ENCODE results near the gene C2orf69. TPM values are rescaled to one million over a fixed set of nuclear protein-coding genes. Genes with fewer than 3 reads are reported as not detected.

The C2orf69 gene
- total and polyA plus RNA-seq, 2 of the 13 experiments (the other 11 are each of a cell fraction or from before 2014, with no cell fraction given): 4.8 to 19.3 TPM

GRCh38 chr2:199955339-199956061 is 44.4 kb downstream of the C2orf69 start, which contains the start of the genes MAIP1 and TYW5 (continued):
- TF ChIP-seq PLSCR1 (CRISPR knock-in tag; IDR thresholded peaks at IDR 0.05; ENCODE audit: borderline replicate concordance): 0 out of 2 replicates have a peak, but pooled peaks have one; percentile 50
- TF ChIP-seq SIX4 (CRISPR knock-in tag; IDR thresholded peaks at IDR 0.05): peak; percentile 72; the same call in 1 of the 2 replicates
- no peak for TF ChIP-seq SYNCRIP (IDR thresholded peaks at IDR 0.05; ENCODE audit: insufficient read depth, low read depth, low read length)
- TF ChIP-seq MXD1 (CRISPR knock-in tag; IDR thresholded peaks at IDR 0.05): peak; percentile 94
- TF ChIP-seq, protein P1, sequence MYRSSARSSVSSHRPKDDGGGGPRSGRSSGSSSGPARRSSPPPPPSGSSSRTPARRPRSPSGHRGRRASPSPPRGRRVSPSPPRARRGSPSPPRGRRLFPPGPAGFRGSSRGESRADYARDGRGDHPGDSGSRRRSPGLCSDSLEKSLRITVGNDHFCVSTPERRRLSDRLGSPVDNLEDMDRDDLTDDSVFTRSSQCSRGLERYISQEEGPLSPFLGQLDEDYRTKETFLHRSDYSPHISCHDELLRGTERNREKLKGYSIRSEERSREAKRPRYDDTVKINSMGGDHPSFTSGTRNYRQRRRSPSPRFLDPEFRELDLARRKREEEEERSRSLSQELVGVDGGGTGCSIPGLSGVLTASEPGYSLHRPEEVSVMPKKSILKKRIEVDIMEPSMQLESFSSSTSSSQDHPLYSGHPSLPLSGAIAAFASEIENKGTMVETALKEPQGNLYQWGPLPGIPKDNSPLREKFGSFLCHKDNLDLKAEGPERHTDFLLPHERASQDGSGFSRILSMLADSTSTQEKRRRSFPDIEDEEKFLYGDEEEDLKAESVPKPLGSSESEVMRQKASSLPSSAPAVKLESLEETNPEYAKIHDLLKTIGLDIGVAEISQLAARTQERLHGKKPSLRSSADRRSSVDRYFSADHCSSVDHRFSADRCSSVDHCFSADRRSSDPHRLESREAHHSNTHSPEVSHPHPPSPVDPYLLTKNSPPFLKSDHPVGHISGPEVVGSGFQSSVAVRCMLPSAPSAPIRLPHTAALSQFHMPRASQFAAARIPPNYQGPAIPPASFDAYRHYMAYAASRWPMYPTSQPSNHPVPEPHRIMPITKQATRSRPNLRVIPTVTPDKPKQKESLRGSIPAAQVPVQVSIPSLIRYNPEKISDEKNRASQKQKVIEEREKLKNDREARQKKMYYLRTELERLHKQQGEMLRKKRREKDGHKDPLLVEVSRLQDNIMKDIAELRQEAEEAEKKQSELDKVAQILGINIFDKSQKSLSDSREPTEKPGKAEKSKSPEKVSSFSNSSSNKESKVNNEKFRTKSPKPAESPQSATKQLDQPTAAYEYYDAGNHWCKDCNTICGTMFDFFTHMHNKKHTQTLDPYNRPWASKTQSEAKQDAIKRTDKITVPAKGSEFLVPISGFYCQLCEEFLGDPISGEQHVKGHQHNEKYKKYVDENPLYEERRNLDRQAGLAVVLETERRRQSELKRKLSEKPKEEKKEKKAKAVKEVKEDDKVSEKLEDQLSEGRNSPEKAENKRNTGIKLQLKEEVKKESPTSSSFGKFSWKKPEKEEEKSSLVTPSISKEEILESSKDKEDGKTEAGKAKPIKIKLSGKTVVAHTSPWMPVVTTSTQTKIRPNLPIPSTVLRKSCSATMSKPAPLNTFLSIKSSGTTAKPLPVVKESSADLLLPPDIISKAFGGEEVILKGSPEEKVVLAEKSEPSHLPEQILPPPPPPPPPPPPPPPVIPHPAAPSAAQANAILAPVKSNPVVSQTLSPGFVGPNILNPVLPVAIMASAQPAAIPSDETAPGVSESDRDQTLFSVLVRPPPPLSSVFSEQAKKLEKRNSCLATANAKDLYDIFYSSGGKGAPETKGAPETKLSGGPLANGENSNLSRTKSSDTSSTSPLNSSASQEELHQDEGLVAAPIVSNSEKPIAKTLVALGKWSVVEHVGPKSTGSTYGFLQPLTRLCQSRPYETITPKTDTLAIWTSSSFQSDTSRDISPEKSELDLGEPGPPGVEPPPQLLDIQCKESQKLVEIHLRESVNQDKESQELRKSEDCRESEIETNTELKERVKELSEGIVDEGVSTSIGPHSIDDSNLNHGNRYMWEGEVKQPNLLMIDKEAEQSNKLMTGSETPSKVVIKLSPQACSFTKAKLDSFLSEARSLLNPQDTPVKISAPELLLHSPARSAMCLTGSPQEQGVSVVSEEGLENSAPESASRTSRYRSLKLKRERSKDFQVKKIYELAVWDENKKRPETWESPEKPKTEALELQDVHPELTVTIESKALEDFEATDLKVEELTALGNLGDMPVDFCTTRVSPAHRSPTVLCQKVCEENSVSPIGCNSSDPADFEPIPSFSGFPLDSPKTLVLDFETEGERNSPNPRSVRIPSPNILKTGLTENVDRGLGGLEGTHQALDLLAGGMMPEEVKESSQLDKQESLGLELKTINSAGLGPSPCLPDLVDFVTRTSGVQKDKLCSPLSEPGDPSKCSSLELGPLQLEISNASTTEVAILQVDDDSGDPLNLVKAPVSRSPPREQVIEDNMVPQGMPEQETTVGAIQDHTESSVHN (CRISPR knock-in tag; IDR thresholded peaks at IDR 0.05): no peak; the same call in 1 of the 2 replicates
- TF ChIP-seq ZSCAN12 (CRISPR knock-in tag; IDR thresholded peaks at IDR 0.05): peak; percentile 14
- no peak for TF ChIP-seq PREB (CRISPR knock-in tag; IDR thresholded peaks at IDR 0.05)
- TF ChIP-seq NFRKB (IDR thresholded peaks at IDR 0.05): peak; percentile 95
- TF ChIP-seq FOXO1 (CRISPR knock-in tag; IDR thresholded peaks at IDR 0.05): peak; percentile 53; the same call in 1 of the 2 replicates
- no peak for TF ChIP-seq CEBPB (IDR thresholded peaks at IDR 0.05; ENCODE audit: borderline replicate concordance, low read depth, low read length)
- peak; percentile 99 for TF ChIP-seq POGZ (CRISPR knock-in tag; IDR thresholded peaks at IDR 0.05)
- TF ChIP-seq, protein P2, sequence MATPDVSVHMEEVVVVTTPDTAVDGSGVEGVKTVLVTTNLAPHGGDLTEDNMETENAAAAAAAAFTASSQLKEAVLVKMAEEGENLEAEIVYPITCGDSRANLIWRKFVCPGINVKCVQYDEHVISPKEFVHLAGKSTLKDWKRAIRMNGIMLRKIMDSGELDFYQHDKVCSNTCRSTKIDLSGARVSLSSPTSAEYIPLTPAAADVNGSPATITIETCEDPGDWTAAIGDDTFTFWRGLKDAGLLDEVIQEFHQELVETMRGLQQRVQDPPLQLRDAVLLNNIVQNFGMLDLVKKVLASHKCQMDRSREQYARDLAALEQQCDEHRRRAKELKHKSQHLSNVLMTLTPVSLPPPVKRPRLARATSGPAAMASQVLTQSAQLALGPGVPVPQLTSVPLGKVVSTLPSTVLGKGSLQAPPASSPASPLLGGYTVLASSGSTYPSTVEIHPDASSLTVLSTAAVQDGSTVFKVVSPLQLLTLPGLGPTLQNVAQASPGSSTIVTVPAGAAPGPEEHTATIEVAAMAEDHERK (CRISPR knock-in tag; IDR thresholded peaks at IDR 0.05; ENCODE audit: low read depth): peak; percentile 69
- TF ChIP-seq ZNF280B (CRISPR knock-in tag; IDR thresholded peaks at IDR 0.05; ENCODE audit: borderline replicate concordance): peak; percentile 66

Measured in HepG2 (cell line).